DND-41 (cell line): Measurements from ENCODE around the gene INPP4A.

Experiments
- ATAC-seq: fragments of 200-7000 bp; cut with Tn5 transposase; 3 replicates; pipeline ENCODE4 v1.9.1; 2021; ENCODE audit warnings: low read depth; ENCODE audit not compliant: insufficient read depth
- DNase-seq: peaks from one replicate; pipeline ENCODE4 v3.0.0-alpha.2; 2020
- H2AFZ ChIP-seq: 2 replicates; pipeline ENCODE4 v1.6.0; 2012; ENCODE audit warnings: low read depth, low read length
- H3K27ac ChIP-seq: 2 replicates; pipeline ENCODE4 v1.5.1; 2012; ENCODE audit warnings: low read length, inconsistent platforms
- H3K27me3 ChIP-seq: fragments of 200-600 bp; sonication (generic); 2 replicates; pipeline ENCODE4 v1.6.0; 2012; ENCODE audit warnings: low read length, mild to moderate bottlenecking, inconsistent platforms; ENCODE audit not compliant: insufficient read depth, poor library complexity
- H3K36me3 ChIP-seq: 2 replicates; pipeline ENCODE4 v1.5.1; 2012; ENCODE audit warnings: low read length, inconsistent platforms; ENCODE audit not compliant: insufficient read depth
- H3K4me1 ChIP-seq: 2 replicates; pipeline ENCODE4 v1.5.1; 2012; ENCODE audit warnings: mild to moderate bottlenecking, low read length; ENCODE audit not compliant: insufficient read depth
- H3K4me2 ChIP-seq: 2 replicates; pipeline ENCODE4 v1.6.0; 2012; ENCODE audit warnings: mild to moderate bottlenecking, moderate library complexity, low read length, inconsistent platforms; ENCODE audit not compliant: insufficient read depth
- H3K4me3 ChIP-seq, 2 experiments: fragments of 200-600 bp in 1 of 2; shearing (Covaris generic) in 1 of 2; 2 replicates each; pipeline ENCODE4 v1.5.1; 2012 to 2016; ENCODE audit warnings: inconsistent platforms in 2 of 2, low read length in 2 of 2, mild to moderate bottlenecking in 2 of 2, low read depth in 1 of 2, moderate library complexity in 1 of 2
- H3K79me2 ChIP-seq: 2 replicates; pipeline ENCODE4 v1.6.0; 2012; ENCODE audit warnings: low read length, inconsistent platforms; ENCODE audit not compliant: insufficient read depth
- H3K9ac ChIP-seq: 2 replicates; pipeline ENCODE4 v1.6.0; 2012; ENCODE audit warnings: low read depth, mild to moderate bottlenecking, inconsistent platforms, low read length, moderate library complexity
- H3K9me3 ChIP-seq: 2 replicates; pipeline ENCODE4 v1.5.1; 2012; ENCODE audit warnings: low read length, moderate library complexity, mild to moderate bottlenecking, inconsistent platforms; ENCODE audit not compliant: insufficient read depth, severe bottlenecking
- H4K20me1 ChIP-seq: 2 replicates; pipeline ENCODE4 v1.6.0; 2012; ENCODE audit warnings: low read length; ENCODE audit not compliant: insufficient read depth
- CTCF ChIP-seq: IDR thresholded peaks from 2 replicates; pipeline ENCODE4 v1.5.1; 2012; ENCODE audit warnings: borderline replicate concordance, low read length, moderate library complexity, mild to moderate bottlenecking; ENCODE audit not compliant: poor library complexity, severe bottlenecking; ENCODE audit errors: extremely low read depth
- EZH2 ChIP-seq: IDR thresholded peaks from 3 replicates; pipeline ENCODE4 v1.6.1; 2012; ENCODE audit warnings: borderline replicate concordance, low read depth, mild to moderate bottlenecking, moderate library complexity, low read length, inconsistent platforms; ENCODE audit not compliant: severe bottlenecking

Gene INPP4A

GRCh38 chr2:98554116-98554861 lies 109.6 kb downstream of the INPP4A start:
- H3K4me2 ChIP-seq, result no peak overlapping the region
- no peaks in the 10 kb centered on the region for H3K79me2 ChIP-seq
- no peak overlapping the region for H2AFZ ChIP-seq
- ATAC-seq (no peak), DNase-seq (no peak)
- peak overlapping the region; percentile 23; the same call in 1 of the 2 replicates for H3K27ac ChIP-seq
- H3K36me3 ChIP-seq, result peaks cover 75% of the 10 kb centered on the region
- no peaks in the 10 kb centered on the region for H3K9me3 ChIP-seq
- no peak overlapping the region for H3K9ac ChIP-seq
- H4K20me1 ChIP-seq, result no peaks in the 10 kb centered on the region
- TF ChIP-seq CTCF, result no peak
- TF ChIP-seq EZH2, result no peak
- no peaks in the 10 kb centered on the region for H3K27me3 ChIP-seq
- H3K4me3 ChIP-seq, result no peak overlapping the region
- H3K4me1 ChIP-seq, result peaks cover 49% of the 10 kb centered on the region

GRCh38 chr2:98555696-98556095 lies 111.0 kb downstream of the INPP4A start:
- ATAC-seq, result no peak
- Histone ChIP-seq H3K27ac (peak overlapping the region; percentile 60), H3K79me2 (no peaks in the 10 kb centered on the region), H3K9me3 (no peaks in the 10 kb centered on the region), H4K20me1 (no peaks in the 10 kb centered on the region), H3K4me2 (no peak overlapping the region), H3K36me3 (peaks cover 80% of the 10 kb centered on the region), H3K9ac (no peak overlapping the region), H2AFZ (no peak overlapping the region), H3K27me3 (no peaks in the 10 kb centered on the region), H3K4me1 (peaks cover 35% of the 10 kb centered on the region), H3K4me3 (no peak overlapping the region)
- no peak for DNase-seq
- no peak for TF ChIP-seq EZH2
- TF ChIP-seq CTCF, result no peak

- ATAC-seq (peak; percentile 78), DNase-seq (peak; percentile 36)
- H2AFZ ChIP-seq, result no peak overlapping the region
- H3K27me3 ChIP-seq, result no peaks in the 10 kb centered on the region
- H3K4me1 ChIP-seq, result peaks cover 34% of the 10 kb centered on the region
- peak overlapping the region; percentile 60 for H3K27ac ChIP-seq
- H3K36me3 ChIP-seq, result peaks cover 82% of the 10 kb centered on the region
- H3K9me3 ChIP-seq, result no peaks in the 10 kb centered on the region
- H3K4me3 ChIP-seq, result no peak overlapping the region
- no peaks in the 10 kb centered on the region for H4K20me1 ChIP-seq
- TF ChIP-seq EZH2, result no peak
- TF ChIP-seq CTCF, result no peak
- H3K4me2 ChIP-seq, result no peak overlapping the region
- H3K79me2 ChIP-seq, result no peaks in the 10 kb centered on the region
- no peak overlapping the region; the same call in 1 of the 2 replicates for H3K9ac ChIP-seq
Observed at GRCh38 chr2:98556344-98557033, 111.8 kb downstream of the INPP4A start.
